H9 (cell line): ENCODE data around the gene COQ4. TPM values are rescaled to one million over a fixed set of nuclear protein-coding genes. Genes with fewer than 3 reads are reported as not detected.
A peak's percentile ranks its signal among the peaks of the same experiment; 100 is the strongest.

Experiments used
- DNase-seq: peaks from one replicate; pipeline ENCODE4 v3.0.0-alpha.2; 2017
- H2AFZ ChIP-seq: one replicate; pipeline ENCODE4 v1.6.1; 2013; ENCODE audit warnings: mild to moderate bottlenecking, low read length, control low read depth, moderate library complexity
- H2AK5ac ChIP-seq: 2 replicates; pipeline ENCODE4 v1.6.1; 2013; ENCODE audit warnings: low read length, control low read depth, mixed read lengths; ENCODE audit not compliant: insufficient read length
- H2BK120ac ChIP-seq: one replicate; pipeline ENCODE4 v1.6.1; 2013; ENCODE audit warnings: low read depth, mild to moderate bottlenecking, low read length, control low read depth, inconsistent platforms; ENCODE audit not compliant: poor library complexity, severe bottlenecking
- H2BK12ac ChIP-seq: 2 replicates; pipeline ENCODE4 v1.6.1; 2013; ENCODE audit warnings: low read length, control low read depth, mixed read lengths, low read depth; ENCODE audit not compliant: insufficient read length
- H2BK15ac ChIP-seq: 2 replicates; pipeline ENCODE4 v1.6.1; 2013; ENCODE audit warnings: low read depth, low read length, control low read depth
- H2BK20ac ChIP-seq: one replicate; pipeline ENCODE4 v1.6.1; 2013; ENCODE audit warnings: low read depth, mild to moderate bottlenecking, low read length, control low read depth, inconsistent platforms; ENCODE audit not compliant: poor library complexity, severe bottlenecking
- H2BK5ac ChIP-seq: 2 replicates; pipeline ENCODE4 v1.6.1; 2013; ENCODE audit warnings: low read length, control low read depth, mixed read lengths; ENCODE audit not compliant: insufficient read length
- H3K14ac ChIP-seq: 2 replicates; pipeline ENCODE4 v1.6.1; 2013; ENCODE audit warnings: low read length, control low read depth; ENCODE audit not compliant: insufficient read depth
- H3K18ac ChIP-seq: 2 replicates; pipeline ENCODE4 v1.6.1; 2013; ENCODE audit warnings: low read depth, mild to moderate bottlenecking, mixed read lengths, low read length, control low read depth; ENCODE audit not compliant: insufficient read length
- H3K23ac ChIP-seq: 2 replicates; pipeline ENCODE4 v1.6.1; 2013; ENCODE audit warnings: low read length, control low read depth, mixed read lengths, low read depth; ENCODE audit not compliant: insufficient read length
- H3K23me2 ChIP-seq: 2 replicates; pipeline ENCODE4 v1.6.1; 2013; ENCODE audit warnings: low read depth, mild to moderate bottlenecking, mixed read lengths, low read length, control low read depth; ENCODE audit not compliant: insufficient read length, poor library complexity, severe bottlenecking
- H3K27ac ChIP-seq: 2 replicates; pipeline ENCODE4 v1.5.1; 2013; ENCODE audit warnings: low read length, control low read depth, mixed read lengths, low read depth; ENCODE audit not compliant: insufficient read length
- H3K27me3 ChIP-seq: 2 replicates; pipeline ENCODE4 v1.6.1; 2013; ENCODE audit warnings: low read length, control low read depth, inconsistent platforms; ENCODE audit not compliant: insufficient read depth
- H3K4ac ChIP-seq: 2 replicates; pipeline ENCODE4 v1.6.1; 2013; ENCODE audit warnings: low read depth, mild to moderate bottlenecking, control low read depth, inconsistent platforms, low read length, moderate library complexity
- H3K4me1 ChIP-seq: 2 replicates; pipeline ENCODE4 v1.6.1; 2013; ENCODE audit warnings: low read length, control low read depth, inconsistent platforms; ENCODE audit not compliant: insufficient read depth
- H3K4me2 ChIP-seq: 2 replicates; pipeline ENCODE4 v1.6.1; 2013; ENCODE audit warnings: low read length, control low read depth, mixed read lengths; ENCODE audit not compliant: insufficient read length, insufficient read depth
- H3K56ac ChIP-seq: 2 replicates; pipeline ENCODE4 v1.6.1; 2013; ENCODE audit warnings: low read depth, mild to moderate bottlenecking, mixed read lengths, low read length, control low read depth; ENCODE audit not compliant: insufficient read length
- H3K79me1 ChIP-seq: 2 replicates; pipeline ENCODE4 v1.6.1; 2013; ENCODE audit warnings: low read depth, mild to moderate bottlenecking, moderate library complexity, low read length, control low read depth, inconsistent platforms; ENCODE audit not compliant: insufficient read depth, poor library complexity, severe bottlenecking
- H3K79me2 ChIP-seq: 2 replicates; pipeline ENCODE4 v1.6.1; 2013; ENCODE audit warnings: low read length, control low read depth, inconsistent platforms; ENCODE audit not compliant: insufficient read depth
- H3K9ac ChIP-seq: 2 replicates; pipeline ENCODE4 v1.6.1; 2013; ENCODE audit warnings: low read length, control low read depth, mixed read lengths; ENCODE audit not compliant: insufficient read length; ENCODE audit errors: extremely low read depth
- H3K9me3 ChIP-seq: one replicate; pipeline ENCODE4 v1.6.1; 2013; ENCODE audit warnings: low read depth, low read length, inconsistent platforms; ENCODE audit not compliant: control insufficient read depth
- H3T11ph ChIP-seq: one replicate; pipeline ENCODE4 v1.6.1; 2013; ENCODE audit warnings: mild to moderate bottlenecking, low read length, control low read depth, inconsistent platforms
- H4K20me1 ChIP-seq: one replicate; pipeline ENCODE4 v1.6.1; 2013; ENCODE audit not compliant: control insufficient read depth, insufficient read length, insufficient read depth
- H4K5ac ChIP-seq: 2 replicates; pipeline ENCODE4 v1.6.1; 2013; ENCODE audit warnings: low read depth, mild to moderate bottlenecking, mixed read lengths, low read length, control low read depth; ENCODE audit not compliant: insufficient read length
- H4K8ac ChIP-seq: replicated peaks from 2 replicates; pipeline ENCODE4 v1.6.1; 2013; ENCODE audit warnings: low read length, control low read depth, mixed read lengths, low read depth; ENCODE audit not compliant: insufficient read length
- H4K91ac ChIP-seq: 2 replicates; pipeline ENCODE4 v1.6.1; 2013; ENCODE audit warnings: low read depth, mild to moderate bottlenecking, moderate library complexity, mixed read lengths, low read length, control low read depth; ENCODE audit not compliant: insufficient read length
- H3K27ac Mint-ChIP-seq, 3 experiments: 2 replicates in 2 of 3; 3 replicates in 1 of 3; pipeline ENCODE4 v1.8.0; 2020 to 2021; ENCODE audit warnings: mixed read lengths in 3 of 3, mild to moderate bottlenecking in 1 of 3, moderate library complexity in 1 of 3
- H3K27me3 Mint-ChIP-seq: 2 replicates; pipeline ENCODE4 v1.8.0; 2021; ENCODE audit warnings: low read depth, mild to moderate bottlenecking, moderate library complexity, mixed read lengths
- H3K36me3 Mint-ChIP-seq, 3 experiments: 2 replicates in 2 of 3; 3 replicates in 1 of 3; pipeline ENCODE4 v1.8.0; 2020 to 2021; ENCODE audit warnings: low read depth in 3 of 3, mixed read lengths in 3 of 3; ENCODE audit not compliant: insufficient read depth in 1 of 3
- H3K4me1 Mint-ChIP-seq, 2 experiments: 2 replicates each; pipeline ENCODE4 v1.8.0; 2020; ENCODE audit warnings: mixed read lengths in 2 of 2
- H3K4me3 Mint-ChIP-seq, 2 experiments: 2 replicates in 1 of 2; 3 replicates in 1 of 2; pipeline ENCODE4 v1.8.0; 2020 to 2021; ENCODE audit warnings: mild to moderate bottlenecking in 2 of 2, mixed read lengths in 2 of 2, moderate library complexity in 1 of 2
- H3K9me3 Mint-ChIP-seq, 2 experiments: 2 replicates in 1 of 2; 3 replicates in 1 of 2; pipeline ENCODE4 v1.8.0; 2020; ENCODE audit warnings: mild to moderate bottlenecking in 2 of 2, mixed read lengths in 2 of 2, moderate library complexity in 1 of 2
- CTCF ChIP-seq: fragments of 200-600 bp; sonication (generic); conservative IDR thresholded peaks from 3 replicates; pipeline ENCODE4 v1.8.0; 2021; ENCODE audit warnings: antibody characterized with exemption, mild to moderate bottlenecking
- WGBS: extraction: QIAGEN DNeasy Blood & Tissue Kit; methylation state at CpG from one replicate; pipeline ENCODE4 v1.1.7; 2013; ENCODE audit warnings: missing lambda C conversion rate, low lambda C conversion rate, mixed read lengths; ENCODE audit not compliant: insufficient read length; ENCODE audit errors: extremely low coverage; 5-methylcytosine and 5-hydroxymethylcytosine counted together
- total RNA-seq: library from RNA; stranded (reverse); gene quantifications from 2 replicates; pipeline ENCODE4 v1.2.1, GENCODE V29; 2021

COQ4 gene
- total RNA-seq, 1 experiment from 2014 or later, result 38.4 TPM

GRCh38 chr9:128383007-128383753, 60.5 kb downstream of the COQ4 start:
- Histone ChIP-seq H4K5ac (no peak overlapping the region), H2AK5ac (no peak overlapping the region), H3K9ac (no peak overlapping the region), H2BK120ac (no peak overlapping the region), H3K27me3 (peaks cover 22% of the 10 kb centered on the region), H2BK12ac (no peak overlapping the region), H3K4me2 (peak overlapping the region; percentile 46), H4K91ac (no peak overlapping the region), H2BK20ac (no peak overlapping the region), H3K23me2 (no peaks in the 10 kb centered on the region), H2BK5ac (no peak overlapping the region), H3K9me3 (no peaks in the 10 kb centered on the region), H3K4me1 (peaks cover 24% of the 10 kb centered on the region), H3K27ac (no peak overlapping the region), H3K4ac (no peak overlapping the region), H3K79me2 (no peaks in the 10 kb centered on the region), H3K18ac (no peak overlapping the region), H3K79me1 (no peaks in the 10 kb centered on the region), H4K20me1 (no peaks in the 10 kb centered on the region), H3K23ac (no peak overlapping the region), H3T11ph (no peak overlapping the region), H3K14ac (no peak overlapping the region), H4K8ac (no peak overlapping the region), H3K56ac (no peak overlapping the region), H2AFZ (no peak overlapping the region), H2BK15ac (no peak overlapping the region)
- DNase-seq, result peak; percentile 93
- H3K27me3 Mint-ChIP-seq, result peaks cover 90% of the 10 kb centered on the region
- peak overlapping the region; percentile 34 to 74 for H3K4me3 Mint-ChIP-seq
- peaks cover 17 to 44% (median 43%) of the 10 kb centered on the region in 3 experiments for H3K36me3 Mint-ChIP-seq
- no peaks in the 10 kb centered on the region for H3K9me3 Mint-ChIP-seq
- H3K27ac Mint-ChIP-seq, result peak overlapping the region in 2 of 3 experiments; percentile 70 to 90; a peak in 4 of 7 replicates
- TF ChIP-seq CTCF, result no peak
- no CpG with 5 or more reads among the region's 9 CpGs for WGBS
- peaks cover 47 to 53% of the 10 kb centered on the region in 2 experiments for H3K4me1 Mint-ChIP-seq

Other genes starting within 250 kb of the COQ4 start
- 60.4 and 63.9 TPM in 2 replicates for gene PTGES2, start 195.1 kb upstream of the COQ4 start, total RNA-seq
- not detected in 2 replicates for gene LCN2, start 173.4 kb upstream of the COQ4 start, total RNA-seq
- 72.5 and 74.9 TPM in 2 replicates for gene BBLN, start 162.6 kb upstream of the COQ4 start, total RNA-seq
- 101 and 104 TPM in 2 replicates for gene CIZ1, start 131.3 kb upstream of the COQ4 start, total RNA-seq
- gene DNM1, start 119.5 kb upstream of the COQ4 start, total RNA-seq, result 54.3 and 58.0 TPM in 2 replicates
- gene GOLGA2, start 46.8 kb upstream of the COQ4 start, total RNA-seq, result 44.2 and 51.0 TPM in 2 replicates
- 25.0 and 25.6 TPM in 2 replicates for gene SWI5, start 46.6 kb upstream of the COQ4 start, total RNA-seq
- gene TRUB2, start 392 bp upstream of the COQ4 start, total RNA-seq, result 38.3 and 39.8 TPM in 2 replicates
- gene SLC27A4, start 17.7 kb downstream of the COQ4 start, total RNA-seq, result 17.0 and 17.2 TPM in 2 replicates
- 46.1 and 46.6 TPM in 2 replicates for gene URM1, start 48.5 kb downstream of the COQ4 start, total RNA-seq
- 5.4 and 5.9 TPM in 2 replicates for gene CERCAM, start 98.0 kb downstream of the COQ4 start, total RNA-seq
- 15.7 and 16.7 TPM in 2 replicates for gene ODF2, start 133.2 kb downstream of the COQ4 start, total RNA-seq
- gene GLE1, start 181.9 kb downstream of the COQ4 start, total RNA-seq, result 17.9 and 19.0 TPM in 2 replicates
- gene SPTAN1, start 229.7 kb downstream of the COQ4 start, total RNA-seq, result 210 and 213 TPM in 2 replicates